ENCODE data around the gene ERBB4. TPM values are rescaled to one million over a fixed set of nuclear protein-coding genes. Genes with fewer than 3 reads are reported as not detected.

The ERBB4 gene
- polyA plus RNA-seq, 2 of the 4 experiments (the other 2 are of a cell fraction), result not detected

DNA sequence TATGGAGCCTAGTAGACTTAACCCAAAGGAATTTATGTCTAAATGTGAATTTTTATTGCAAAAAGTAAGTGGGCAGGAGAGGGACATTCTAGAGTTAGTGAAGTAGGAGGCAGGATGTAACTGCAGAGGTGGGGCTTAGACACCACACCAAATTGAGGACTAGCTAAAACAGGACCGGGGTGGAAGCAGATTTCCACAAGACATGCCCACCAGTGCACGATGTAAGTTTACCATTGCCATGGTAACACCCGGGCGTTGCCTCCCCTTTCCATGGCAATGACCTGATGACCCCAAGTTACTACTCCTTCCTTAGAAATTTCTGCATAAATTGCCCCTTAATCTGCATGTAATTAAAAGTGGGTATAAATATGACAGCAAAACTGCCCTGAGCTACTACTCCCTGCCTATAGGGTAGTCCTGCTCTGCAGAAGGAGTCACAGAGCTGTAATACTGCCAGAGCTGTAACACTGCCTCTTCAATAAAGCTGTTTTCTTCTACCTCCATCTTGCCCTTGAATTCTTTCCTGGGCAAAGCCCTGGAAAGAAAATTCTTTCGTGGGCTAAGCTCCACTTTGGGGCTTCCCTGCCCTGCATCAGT, 509.7 kb downstream of the ERBB4 start:
- Histone ChIP-seq H3K4me1 (no peaks in the 10 kb centered on the region), H3K4me3 (no peak overlapping the region), H3K9me3 (no peaks in the 10 kb centered on the region), H3K27ac (no peak overlapping the region), H3K4me2 (no peak overlapping the region)
- no peak for TF ChIP-seq HOXB5 (CRISPR knock-in tag; IDR thresholded peaks at IDR 0.05)
- TF ChIP-seq POLR2A (IDR thresholded peaks at IDR 0.05; ENCODE audit: low read length), result no peak
- no peak for TF ChIP-seq HOXB13 (CRISPR knock-in tag; IDR thresholded peaks at IDR 0.05; ENCODE audit: low read depth)
- no peak for TF ChIP-seq TP53 (CRISPR knock-in tag; IDR thresholded peaks at IDR 0.05)
- TF ChIP-seq EHMT2 (IDR thresholded peaks at IDR 0.05; ENCODE audit: low read depth), result no peak
- no peak for TF ChIP-seq BHLHE40 (IDR thresholded peaks at IDR 0.05; ENCODE audit: low read depth, low read length)
- TF ChIP-seq CBX2 (IDR thresholded peaks at IDR 0.05; ENCODE audit: borderline replicate concordance, low read depth), result no peak
- no peak for TF ChIP-seq EHF (CRISPR knock-in tag; IDR thresholded peaks at IDR 0.05)
- no peak for TF ChIP-seq RAD21 (conservative IDR thresholded peaks at IDR 0.05 in 1 of 2, IDR thresholded peaks at IDR 0.05 in 1 of 2)
- TF ChIP-seq ESRRA (IDR thresholded peaks at IDR 0.05; ENCODE audit: borderline replicate concordance, low read length), result no peak
- 41% methylated on average over 4 of the region's 5 CpGs for WGBS (ENCODE audit: missing lambda C conversion rate)
- DNase-seq (ENCODE audit: low read depth in 1 of 2, low spot score in 1 of 2) (no peak), FAIRE-seq (no peak), ATAC-seq (no peak)
- ChIA-PET POLR2A (no interaction called here), CTCF (interaction anchor here (0.8 kb wide), 1 partner anchor 13 kb away, joined by 5 read pairs; no protein-coding TSS in a partner anchor)

DNA sequence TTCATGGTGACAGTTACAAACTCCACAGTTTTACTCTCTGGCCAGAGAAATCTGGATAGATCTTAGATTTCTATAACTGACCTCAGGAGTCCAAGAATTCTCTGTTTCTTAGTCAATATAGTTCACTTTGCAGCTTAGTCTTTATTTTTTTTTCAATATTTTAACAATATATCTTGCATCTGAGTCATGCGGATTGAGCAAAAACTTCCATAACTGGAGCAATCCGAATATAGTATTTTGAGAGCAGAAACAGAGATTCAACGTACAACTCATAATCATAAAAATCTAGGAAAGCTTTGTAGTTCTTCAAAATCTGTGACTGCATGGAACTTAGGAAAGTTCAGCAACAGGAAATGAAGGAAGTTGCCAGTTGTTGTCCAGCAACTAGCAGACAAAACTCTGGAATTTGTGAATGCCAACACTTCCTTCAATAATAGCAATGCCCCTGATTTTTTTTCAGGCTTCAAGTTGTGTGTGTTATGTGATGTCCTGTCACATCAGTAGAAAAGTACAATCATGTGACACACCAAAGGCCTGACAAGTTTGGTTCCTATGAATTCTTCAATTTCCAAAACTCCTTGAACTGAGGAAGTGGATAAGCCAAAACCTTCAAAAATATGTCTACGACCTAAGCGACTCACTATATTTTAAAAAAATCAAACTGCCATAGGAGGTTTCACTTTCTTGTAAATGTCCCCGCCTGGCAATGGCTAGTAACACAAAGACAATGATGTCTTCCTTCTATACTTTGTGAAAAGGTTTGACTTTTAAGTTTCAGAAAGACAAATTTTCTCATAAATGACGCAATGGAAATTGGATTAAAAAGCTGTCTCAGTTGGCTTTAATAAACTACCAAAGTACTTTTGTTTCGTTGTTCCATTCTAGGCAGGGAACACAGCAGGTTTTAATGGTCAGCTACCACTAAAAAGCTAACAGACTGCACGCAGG, 510.6 kb downstream of the ERBB4 start:
- ChIA-PET POLR2A (no interaction called here), CTCF (no interaction called here)
- Histone ChIP-seq H3K27ac (no peak overlapping the region), H3K9me3 (no peaks in the 10 kb centered on the region), H3K4me2 (no peak overlapping the region), H3K4me1 (no peaks in the 10 kb centered on the region), H3K4me3 (no peak overlapping the region)
- DNase-seq (ENCODE audit: low read depth in 1 of 2, low spot score in 1 of 2) (no peak), ATAC-seq (no peak), FAIRE-seq (no peak)
- WGBS (ENCODE audit: missing lambda C conversion rate), result 54% methylated on average over 9 of the region's 9 CpGs
- no peak for TF ChIP-seq MAFK (IDR thresholded peaks at IDR 0.05; ENCODE audit: partially characterized antibody)
- no peak for TF ChIP-seq SMC3 (IDR thresholded peaks at IDR 0.05)
- no peak for TF ChIP-seq NPAS2 (CRISPR knock-in tag; IDR thresholded peaks at IDR 0.05; ENCODE audit: borderline replicate concordance)
- TF ChIP-seq, protein P1, sequence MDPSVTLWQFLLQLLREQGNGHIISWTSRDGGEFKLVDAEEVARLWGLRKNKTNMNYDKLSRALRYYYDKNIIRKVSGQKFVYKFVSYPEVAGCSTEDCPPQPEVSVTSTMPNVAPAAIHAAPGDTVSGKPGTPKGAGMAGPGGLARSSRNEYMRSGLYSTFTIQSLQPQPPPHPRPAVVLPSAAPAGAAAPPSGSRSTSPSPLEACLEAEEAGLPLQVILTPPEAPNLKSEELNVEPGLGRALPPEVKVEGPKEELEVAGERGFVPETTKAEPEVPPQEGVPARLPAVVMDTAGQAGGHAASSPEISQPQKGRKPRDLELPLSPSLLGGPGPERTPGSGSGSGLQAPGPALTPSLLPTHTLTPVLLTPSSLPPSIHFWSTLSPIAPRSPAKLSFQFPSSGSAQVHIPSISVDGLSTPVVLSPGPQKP (IDR thresholded peaks at IDR 0.05; ENCODE audit: low read depth, low read length), result no peak
- TF ChIP-seq GATA3 (IDR thresholded peaks at IDR 0.05; ENCODE audit: borderline replicate concordance), result no peak
- TF ChIP-seq TP53 (CRISPR knock-in tag; IDR thresholded peaks at IDR 0.05), result no peak
- TF ChIP-seq, protein P2, sequence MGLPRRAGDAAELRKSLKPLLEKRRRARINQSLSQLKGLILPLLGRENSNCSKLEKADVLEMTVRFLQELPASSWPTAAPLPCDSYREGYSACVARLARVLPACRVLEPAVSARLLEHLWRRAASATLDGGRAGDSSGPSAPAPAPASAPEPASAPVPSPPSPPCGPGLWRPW (IDR thresholded peaks at IDR 0.05), result no peak

DNA sequence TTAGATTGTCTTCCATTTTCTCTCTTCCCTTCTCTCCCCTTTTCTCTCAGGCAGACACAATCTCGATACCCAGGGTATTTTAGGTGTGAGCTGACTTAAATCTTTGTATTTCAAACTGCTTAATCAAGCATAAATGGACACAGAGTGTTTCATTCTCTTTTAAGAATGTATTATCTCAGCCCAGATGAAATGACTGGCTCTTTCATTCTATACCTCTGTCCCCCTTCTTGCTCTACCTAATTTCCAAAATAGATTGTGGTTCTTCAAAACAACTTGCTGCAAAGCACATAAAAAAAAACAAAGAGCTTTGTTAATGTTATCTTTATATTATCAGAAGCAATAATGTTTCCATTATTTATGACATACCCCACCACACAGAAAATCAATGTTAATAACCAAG, 514.6 kb downstream of the ERBB4 start:
- 28% methylated on average over 1 of the region's 1 CpG for WGBS (ENCODE audit: missing lambda C conversion rate)
- TF ChIP-seq NR3C1 (IDR thresholded peaks at IDR 0.05) (no peak), CHD2 (IDR thresholded peaks at IDR 0.05; ENCODE audit: low read length, partially characterized antibody) (no peak), RCOR1 (IDR thresholded peaks at IDR 0.05; ENCODE audit: low read depth, low read length) (no peak), CBX8 (IDR thresholded peaks at IDR 0.05) (no peak), GATA3 (IDR thresholded peaks at IDR 0.05; ENCODE audit: borderline replicate concordance) (no peak), RNF2 (IDR thresholded peaks at IDR 0.05; ENCODE audit: borderline replicate concordance, low read depth) (no peak), ZC3H11A (IDR thresholded peaks at IDR 0.05) (no peak), PHF8 (IDR thresholded peaks at IDR 0.05; ENCODE audit: borderline replicate concordance, low read depth) (no peak)
- TF ChIP-seq, protein P1 (IDR thresholded peaks at IDR 0.05; ENCODE audit: low read depth, low read length), result no peak
- TF ChIP-seq, protein P3, sequence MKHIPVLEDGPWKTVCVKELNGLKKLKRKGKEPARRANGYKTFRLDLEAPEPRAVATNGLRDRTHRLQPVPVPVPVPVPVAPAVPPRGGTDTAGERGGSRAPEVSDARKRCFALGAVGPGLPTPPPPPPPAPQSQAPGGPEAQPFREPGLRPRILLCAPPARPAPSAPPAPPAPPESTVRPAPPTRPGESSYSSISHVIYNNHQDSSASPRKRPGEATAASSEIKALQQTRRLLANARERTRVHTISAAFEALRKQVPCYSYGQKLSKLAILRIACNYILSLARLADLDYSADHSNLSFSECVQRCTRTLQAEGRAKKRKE (CRISPR knock-in tag; IDR thresholded peaks at IDR 0.05; ENCODE audit: low read depth), result no peak
- ATAC-seq, result no peak
- peaks cover 5% of the 10 kb centered on the region; the same call in 1 of the 3 replicates for H3K9me3 ChIP-seq
- POLR2A ChIA-PET, result no interaction called here
- no peak overlapping the region for H3K4me3 ChIP-seq
- DNase-seq (ENCODE audit: low read depth in 1 of 2, low spot score in 1 of 2), result no peak
- no peak overlapping the region for H3K27ac ChIP-seq
- no peak for FAIRE-seq
- CTCF ChIA-PET, result no interaction called here
- no peaks in the 10 kb centered on the region for H3K4me1 ChIP-seq
- H3K4me2 ChIP-seq, result no peak overlapping the region
